Suppressor macrophage treated with lipopolysaccharide for 4 hours (primary cell): ENCODE data around the gene CMBL.

Experiments
- DNase-seq: peaks from one replicate; pipeline ENCODE4 v3.0.0-alpha.2; 2020

Gene CMBL

GRCh38 chr5:10333154-10334006, 25.7 kb upstream of the CMBL start:
- peak; percentile 39 for DNase-seq

GRCh38 chr5:10332301-10332700, 24.6 kb upstream of the CMBL start:
- no peak for DNase-seq

DNA sequence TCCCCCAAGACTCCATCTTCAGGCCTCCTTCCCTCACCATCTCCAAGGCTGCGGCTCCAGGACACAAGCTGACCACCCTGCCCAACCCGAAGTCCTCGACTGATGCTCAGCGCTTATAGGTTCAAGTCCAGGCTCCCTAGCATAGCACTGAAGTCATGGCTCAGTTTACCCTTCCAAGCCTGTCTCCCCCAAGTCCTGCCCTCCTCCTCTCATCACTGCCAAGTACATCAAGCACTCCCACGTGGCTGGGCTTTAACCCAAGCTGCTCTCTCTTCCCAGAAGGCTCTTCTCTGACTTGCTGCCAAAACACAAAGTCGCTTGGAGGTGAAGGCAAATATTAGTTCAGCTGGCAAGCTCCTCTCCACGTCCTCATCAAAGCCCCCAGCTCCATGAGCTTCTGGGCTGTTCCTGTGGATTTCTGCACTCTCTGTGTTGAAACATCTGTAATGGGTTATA, 23.7 kb upstream of the CMBL start:
- DNase-seq, result no peak

- no peak for DNase-seq
Observed at GRCh38 chr5:10330511-10331230, 23.0 kb upstream of the CMBL start.

GRCh38 chr5:10329820-10330481, 22.2 kb upstream of the CMBL start:
- no peak for DNase-seq

DNA sequence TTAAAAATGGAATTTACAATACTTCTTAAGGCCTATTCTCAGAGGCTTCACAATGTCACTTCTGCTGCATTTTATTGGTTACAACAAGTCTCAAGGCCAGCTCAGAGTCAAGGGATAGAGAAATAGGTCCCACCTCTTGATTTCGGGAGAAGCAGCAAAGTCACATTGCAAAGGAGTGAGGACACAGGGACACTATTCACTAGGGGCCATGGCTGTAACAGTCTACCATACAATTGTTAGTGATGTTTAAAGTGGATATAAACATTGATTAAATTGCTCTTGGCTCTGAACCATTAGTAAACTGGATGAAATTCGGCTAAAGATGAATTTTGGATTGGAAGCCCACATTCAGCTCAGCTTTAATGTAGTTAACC, 21.7 kb upstream of the CMBL start:
- DNase-seq, result no peak

DNA sequence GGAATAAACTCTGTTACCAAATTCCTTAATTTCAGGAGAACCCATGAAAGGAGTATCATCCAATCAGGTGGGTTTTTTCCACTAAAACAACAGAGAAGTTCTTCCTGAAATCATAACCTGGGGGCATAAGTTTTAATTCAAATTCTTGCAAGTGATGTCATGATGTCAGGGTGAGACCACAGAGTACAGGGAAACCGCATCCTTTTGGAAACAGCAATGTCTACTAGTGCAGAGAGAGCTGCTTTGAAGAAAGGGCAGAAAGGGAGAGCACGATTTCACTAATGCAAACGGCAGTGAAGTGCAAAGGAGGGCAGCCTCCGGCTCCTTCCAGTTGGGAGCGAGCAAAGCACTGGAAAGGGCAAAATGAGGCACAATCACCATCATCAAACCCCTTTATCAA, 20.6 kb upstream of the CMBL start:
- DNase-seq, result no peak

DNA sequence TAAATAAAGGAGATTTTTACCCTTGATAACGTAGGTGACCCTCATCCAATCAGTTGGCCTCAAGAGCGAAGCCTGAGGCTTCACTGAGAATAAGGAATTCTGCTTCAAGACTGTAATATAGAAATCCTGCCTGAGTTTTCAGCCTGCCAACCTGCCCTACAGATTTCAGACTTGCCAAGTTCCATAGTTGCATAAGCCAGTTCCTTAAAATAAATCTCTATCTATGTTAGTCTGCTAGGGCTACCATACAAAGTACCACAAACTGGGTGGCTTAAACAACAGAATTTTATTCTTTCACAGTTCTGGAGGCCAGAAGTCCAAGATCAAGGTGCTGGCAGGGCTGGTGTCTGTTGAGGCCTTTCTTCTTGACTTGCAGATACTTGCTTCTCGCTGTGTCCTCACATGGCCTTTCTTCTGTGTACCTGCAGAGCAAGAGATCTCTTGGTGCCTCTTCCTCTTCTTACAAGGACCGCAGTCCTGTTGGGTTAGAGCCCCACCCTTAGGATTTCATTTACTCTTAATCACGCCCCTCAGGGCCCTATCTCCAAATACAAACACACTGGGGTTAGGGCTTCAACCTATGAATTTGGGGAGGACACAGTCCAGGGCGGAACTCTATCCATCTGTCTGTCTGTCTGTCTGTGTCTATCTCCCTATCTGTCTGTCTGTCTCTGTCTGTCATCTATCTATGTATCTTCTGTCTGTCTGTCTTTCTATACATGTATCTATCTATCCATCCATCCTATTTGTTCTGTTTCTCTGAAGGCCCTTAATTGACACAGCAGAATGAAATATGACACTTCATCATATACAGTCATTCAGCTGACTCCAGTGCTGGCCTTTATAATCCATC, 17.0 kb upstream of the CMBL start:
- no peak for DNase-seq

GRCh38 chr5:10323588-10324488, 16.1 kb upstream of the CMBL start:
- no peak for DNase-seq

- no peak for DNase-seq
Observed at GRCh38 chr5:10321882-10322281, 14.2 kb upstream of the CMBL start.

GRCh38 chr5:10320793-10321192, 13.1 kb upstream of the CMBL start:
- DNase-seq, result no peak

GRCh38 chr5:10319202-10319851, 11.6 kb upstream of the CMBL start:
- DNase-seq, result no peak

DNA sequence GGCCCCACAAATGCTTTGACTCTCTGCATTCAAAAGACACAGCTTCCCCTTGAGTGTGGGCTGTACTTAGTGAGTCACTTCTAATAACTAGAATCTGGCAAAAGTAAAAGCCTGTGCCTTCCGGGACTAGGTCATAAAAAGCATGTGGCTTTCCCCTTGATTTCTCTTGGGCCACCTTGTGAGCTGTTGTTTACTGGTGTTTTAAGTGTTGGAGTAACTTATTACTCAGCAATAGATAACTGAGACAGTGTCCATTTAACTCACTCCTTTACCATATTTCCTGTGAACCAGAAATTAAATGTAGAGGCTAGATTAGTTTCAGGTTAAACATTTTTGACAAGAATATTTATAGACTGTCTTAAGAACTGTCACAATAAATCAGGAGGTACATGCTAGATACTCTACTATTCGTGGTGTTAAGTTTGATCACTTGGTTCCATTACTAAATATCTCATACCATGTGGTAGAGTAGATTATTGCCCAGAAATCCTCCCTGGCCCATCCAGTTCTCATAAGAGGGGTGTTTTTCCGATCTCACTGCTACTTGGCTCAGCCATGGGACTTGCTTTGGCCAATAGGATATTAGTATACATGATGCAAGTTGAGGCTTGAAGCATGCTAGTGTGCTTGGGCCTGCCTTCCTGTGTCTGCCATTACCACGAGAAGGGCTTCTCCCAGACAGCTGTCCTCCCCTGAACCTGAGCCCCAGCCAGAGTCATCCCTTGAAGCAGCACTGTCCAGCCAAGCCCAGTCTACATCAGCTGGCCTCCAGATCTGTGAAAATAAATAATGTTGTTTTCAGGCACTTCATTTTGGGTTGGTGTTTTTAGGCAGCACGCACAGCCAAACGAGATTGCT, 10.4 kb upstream of the CMBL start:
- no peak for DNase-seq

DNA sequence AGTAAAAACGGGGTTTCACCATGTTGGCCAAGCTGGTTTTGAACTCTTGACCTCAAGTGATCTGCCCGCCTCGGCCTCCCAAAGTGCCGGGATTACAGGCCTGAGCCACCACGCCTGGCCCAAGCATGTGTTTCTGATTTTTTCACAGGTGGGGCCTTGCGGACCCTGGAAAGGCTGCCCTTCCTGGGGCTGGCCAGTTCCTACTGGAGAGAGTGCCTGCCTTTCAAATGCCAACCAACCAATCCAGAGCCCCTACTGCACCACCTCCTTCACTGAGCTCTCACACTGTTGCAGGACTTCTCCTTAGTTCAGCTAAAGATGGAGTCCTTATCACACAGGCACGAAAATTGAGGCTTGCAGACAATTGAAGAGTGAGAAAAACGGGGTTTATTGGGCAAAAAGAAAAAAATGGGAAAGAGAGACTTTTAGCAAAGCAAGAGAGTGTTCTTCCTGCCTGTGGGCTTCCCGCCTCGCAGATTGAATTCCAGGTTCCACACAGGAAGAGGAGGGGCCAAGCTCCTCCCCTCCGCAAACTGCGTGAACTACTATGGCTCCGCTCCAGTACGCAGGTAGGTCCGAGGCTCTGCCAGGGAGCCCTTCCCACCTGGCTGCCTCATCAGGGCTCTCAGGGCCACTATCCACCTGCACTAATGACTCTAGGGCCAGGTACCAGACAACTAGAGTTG, 8.3 kb upstream of the CMBL start:
- no peak for DNase-seq

- no peak for DNase-seq
Observed at GRCh38 chr5:10315201-10315600, 7.5 kb upstream of the CMBL start.

GRCh38 chr5:10311595-10312425, 4.1 kb upstream of the CMBL start:
- peak; percentile 22 for DNase-seq

GRCh38 chr5:10310835-10311570, 3.3 kb upstream of the CMBL start:
- DNase-seq, result peak; percentile 26
